GM21528 (cell line): ENCODE data around the gene FOXJ3.

Experiments used
- ATAC-seq: cut with Tn5 transposase; IDR thresholded peaks from one replicate; pipeline ENCODE4 v1.9.1; 2021; ENCODE audit warnings: mild to moderate bottlenecking, moderate library complexity; ENCODE audit not compliant: unreplicated experiment, low FRiP score

Gene FOXJ3

DNA sequence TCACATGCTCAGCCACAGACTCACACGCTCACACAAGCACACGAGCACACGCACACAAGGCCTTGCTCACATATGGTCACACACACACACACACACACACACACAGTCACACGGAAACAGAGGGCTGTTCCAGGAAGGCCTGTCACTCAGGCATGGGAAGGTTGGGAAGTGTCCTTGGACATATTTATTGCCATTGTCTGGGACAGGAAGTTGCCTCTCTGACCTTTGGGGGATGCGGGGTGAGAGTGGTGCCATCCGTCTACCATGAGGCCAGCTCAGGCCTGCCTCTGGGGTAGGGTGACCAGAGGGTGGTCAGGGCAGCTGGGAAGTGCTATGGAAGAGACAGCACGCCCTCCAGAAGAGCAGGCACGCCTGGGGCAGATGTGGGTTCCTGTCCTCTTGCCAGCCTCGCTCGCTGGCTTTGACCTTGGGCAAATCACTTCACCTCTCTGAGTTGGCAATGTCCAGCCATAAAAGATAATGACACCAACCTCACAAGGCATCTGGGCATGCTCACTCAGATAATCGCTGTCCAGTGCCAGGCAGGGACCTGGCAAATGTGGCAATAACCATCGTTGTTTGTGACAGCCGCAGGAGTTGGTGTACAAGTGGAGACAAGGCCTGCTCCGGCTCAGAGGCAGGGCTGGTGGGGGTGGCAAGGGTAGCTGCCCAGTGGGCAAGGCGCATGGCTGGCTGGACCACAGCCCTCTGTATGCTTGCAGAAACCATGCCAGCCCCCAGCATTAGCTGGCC is 162.5 kb downstream of the FOXJ3 start:
- ATAC-seq: no peak

DNA sequence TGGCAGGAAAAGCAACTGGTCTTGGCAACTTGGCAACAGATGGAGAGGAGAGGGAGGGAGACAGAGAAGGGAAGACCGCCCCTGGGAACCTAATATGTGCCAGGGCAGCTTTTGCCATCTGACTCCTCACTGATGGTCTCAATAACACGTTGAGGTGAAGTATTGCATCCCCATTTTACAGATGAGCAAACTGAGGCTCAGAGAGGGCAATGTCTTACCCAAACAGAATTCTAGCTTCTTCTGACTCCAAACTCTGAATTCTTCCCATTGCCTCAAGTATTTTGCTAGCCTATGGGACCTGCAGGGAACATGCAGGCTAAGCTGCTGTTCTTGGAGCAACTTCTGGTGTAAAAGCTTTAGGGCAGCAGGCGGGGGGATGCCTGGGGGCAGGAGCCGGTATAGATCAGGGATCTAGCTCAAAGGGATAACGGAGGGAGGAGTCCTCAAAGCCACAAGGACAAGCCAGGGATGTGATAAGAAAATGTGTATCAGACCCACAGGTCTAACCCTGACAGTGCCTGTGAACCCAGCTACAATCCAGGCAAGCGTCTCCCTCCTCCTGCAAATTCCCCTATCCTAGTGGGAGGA is 163.3 kb downstream of the FOXJ3 start:
- ATAC-seq: no peak

DNA sequence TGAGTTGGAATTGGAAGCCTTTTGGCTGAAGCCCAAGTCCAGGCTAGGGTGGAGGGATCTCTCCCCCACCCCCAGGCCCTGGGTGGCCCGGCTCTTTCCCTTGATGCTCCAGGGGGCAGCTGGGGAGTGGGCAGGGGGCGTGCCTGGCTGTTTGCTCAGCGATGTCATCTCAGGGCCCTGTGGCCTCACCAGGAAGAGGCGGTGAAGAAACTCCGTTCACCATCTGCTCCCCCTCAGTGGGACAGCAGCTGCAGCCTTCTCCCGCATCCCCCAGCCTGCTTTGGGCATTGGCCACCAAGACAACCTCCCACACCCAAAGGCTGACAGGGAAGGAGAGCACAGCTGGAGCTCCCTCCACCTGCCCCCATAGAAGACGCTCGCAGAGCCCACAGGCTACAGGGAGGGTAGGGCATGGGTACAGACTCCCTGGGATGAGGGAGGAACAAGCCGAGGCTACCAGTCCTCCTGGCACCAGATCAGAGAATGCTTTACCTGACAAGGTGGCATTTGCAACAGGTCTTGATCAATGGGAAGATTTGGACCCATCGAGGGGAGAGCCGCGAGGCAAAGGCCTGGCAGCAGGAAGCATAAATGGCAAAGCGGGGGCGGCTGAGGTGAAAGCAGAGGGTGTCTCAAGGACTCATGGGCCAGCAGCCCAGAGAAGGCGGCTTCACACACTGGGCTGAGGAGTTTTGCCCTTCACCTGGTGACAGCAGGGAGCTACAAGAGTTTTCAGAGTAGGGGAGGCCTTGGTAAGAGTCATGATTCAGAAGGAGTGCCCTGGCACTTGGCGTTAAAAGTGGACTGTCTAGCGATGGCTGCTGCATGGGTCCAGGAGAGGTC is 164.0 kb downstream of the FOXJ3 start:
- no peak for ATAC-seq

DNA sequence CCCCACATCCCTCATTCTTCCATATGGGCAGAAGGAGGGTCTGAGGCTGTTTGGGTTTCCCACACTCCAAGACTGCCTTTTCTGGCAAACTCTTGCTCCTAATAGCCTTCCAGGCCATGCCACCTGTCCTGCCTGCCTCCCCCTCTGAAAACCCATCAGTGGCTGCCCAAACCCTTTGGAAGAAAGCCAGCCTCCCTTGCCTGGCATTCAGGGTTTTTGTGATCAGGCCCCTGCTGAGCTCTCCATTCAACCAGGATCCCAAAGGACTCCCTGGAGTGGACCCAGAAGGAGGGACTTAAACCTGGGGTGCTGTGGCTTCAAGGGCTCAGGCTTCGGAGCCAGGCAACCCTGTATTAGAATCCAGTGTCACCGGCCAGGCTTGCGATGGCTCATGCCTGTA is 166.3 kb downstream of the FOXJ3 start:
- no peak for ATAC-seq

DNA sequence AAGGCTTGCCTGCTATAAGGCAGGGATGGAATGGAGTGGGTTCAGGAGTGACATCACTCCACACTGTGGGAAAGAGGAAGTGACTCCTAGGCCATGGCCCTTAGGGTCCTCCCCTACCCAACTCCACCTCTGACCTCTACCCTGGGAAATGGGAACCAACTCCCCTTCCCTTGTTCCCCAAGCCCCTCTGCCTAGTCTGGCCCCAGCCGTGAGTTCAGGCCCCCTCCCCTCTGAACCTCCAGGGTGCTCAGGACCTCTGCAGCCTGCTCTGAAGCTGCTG is 166.7 kb downstream of the FOXJ3 start:
- no peak for ATAC-seq

DNA sequence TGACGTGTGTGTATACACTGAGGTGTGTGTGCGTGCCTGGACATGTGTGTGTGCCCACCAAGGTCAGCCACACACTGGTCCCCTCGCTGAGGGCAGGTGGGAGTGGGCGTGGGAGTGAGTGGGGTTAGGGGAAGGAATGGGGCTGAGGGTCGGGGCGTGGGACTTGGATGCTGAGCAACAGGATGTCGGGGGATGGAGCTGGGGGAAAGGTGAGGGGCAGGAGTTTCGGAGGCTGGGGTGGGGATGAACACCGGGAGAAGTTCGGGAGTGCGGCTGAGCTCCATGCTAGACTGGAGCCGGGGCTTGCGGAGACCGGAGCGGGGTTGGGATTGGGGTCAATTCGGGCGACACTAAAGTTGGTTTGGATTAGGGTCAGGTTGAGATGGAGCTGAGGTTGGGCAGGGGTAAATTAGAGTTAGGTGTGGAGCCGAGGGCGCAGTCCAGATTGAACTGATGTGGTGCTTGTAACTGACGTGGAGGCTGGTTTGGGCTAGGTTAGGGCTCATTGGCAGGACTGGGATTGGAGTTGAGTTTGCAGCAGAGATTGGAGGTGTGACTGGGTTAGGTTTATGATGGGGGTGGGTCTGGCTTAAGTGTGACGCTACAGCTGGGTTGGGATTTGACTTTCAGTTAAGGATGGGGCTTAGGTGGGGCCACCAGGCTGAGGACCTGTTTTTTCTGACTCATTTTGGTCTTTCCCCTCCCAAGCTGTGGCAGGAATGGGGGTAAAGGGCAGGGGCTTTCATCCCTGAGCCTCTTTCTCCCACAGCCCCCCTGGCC is 167.2 kb downstream of the FOXJ3 start:
- no peak for ATAC-seq

DNA sequence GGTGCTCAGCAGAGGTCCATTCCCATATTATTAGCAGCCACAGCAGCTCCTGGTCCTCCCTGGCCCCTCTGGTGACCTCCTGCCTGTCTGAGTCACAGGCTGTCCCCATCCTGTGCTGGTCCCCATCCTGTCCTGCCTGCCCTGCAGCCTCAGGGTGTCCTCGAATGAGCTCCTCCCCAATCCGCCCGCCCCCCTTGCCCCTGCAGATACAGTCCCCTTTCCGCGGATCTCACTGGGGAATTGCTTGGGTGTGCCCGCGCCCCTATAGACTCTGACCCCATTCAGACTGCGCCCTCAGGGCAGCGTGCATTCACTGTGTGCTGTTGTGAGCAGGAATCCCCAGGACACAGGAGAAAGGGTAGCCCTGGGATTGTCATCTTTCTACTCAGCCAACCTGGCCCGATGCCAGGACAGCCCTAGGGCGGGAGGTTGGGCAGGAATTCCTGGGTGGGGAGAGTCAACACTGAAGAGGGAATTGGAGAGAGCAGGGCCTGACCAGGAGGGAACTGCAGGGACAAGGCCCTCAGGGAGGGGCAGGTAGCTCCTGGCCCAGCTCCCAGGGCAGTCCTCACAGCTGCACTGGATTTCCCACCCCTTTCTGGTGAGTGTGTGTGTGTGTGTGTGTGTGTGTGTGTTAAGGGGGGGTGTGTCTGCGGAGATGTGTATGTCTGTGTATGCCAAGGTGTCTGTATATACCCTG is 169.4 kb downstream of the FOXJ3 start:
- ATAC-seq: no peak

DNA sequence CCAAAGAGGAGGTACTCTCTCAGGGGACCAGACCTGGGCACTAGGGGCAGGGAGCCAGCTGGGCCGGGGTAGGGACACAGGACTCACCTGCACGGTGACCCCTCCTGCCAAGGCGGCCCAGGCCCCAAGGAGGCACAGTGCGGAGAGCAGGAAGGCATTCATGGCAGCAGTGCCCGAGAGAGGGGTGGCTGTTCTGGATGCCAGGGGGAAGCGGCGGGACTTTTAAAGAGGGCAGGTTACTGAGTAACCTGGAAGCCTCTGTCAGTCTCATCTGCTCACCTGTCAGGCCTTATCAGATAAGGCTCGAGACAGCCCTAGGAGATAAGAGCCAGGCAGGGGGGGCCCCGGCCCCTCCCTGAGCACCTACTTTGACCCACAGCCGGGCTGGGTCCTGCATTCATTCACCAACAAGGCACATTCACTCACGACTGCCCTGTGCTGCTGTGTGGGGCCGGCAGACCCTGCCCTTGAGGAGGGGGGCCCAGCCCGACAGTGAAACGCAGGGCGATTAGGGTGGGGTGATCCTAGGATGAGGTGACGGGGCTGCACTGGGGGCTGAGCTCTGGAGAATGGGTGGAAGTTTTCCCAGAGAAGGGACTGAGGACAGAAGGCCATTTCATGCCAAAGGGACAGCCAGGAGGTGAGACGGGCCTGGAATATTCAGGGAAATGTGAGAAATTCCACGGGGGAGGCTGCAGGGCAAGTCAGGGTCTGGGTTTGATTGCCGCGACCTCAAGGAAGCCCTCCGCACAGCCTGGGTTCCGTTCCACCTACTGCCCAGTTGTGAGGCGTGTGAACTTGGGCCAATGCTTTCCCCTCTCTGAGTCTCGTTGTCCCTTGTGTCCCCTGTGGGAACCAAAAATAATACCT is 170.2 kb downstream of the FOXJ3 start, which contains the start of gene GUCA2A:
Gene GUCA2A, minus strand, starts transcription at position 195 of the 870 bp plus-strand sequence. Its CDS starts 33 bp downstream, at position 162.
- no peak for ATAC-seq

DNA sequence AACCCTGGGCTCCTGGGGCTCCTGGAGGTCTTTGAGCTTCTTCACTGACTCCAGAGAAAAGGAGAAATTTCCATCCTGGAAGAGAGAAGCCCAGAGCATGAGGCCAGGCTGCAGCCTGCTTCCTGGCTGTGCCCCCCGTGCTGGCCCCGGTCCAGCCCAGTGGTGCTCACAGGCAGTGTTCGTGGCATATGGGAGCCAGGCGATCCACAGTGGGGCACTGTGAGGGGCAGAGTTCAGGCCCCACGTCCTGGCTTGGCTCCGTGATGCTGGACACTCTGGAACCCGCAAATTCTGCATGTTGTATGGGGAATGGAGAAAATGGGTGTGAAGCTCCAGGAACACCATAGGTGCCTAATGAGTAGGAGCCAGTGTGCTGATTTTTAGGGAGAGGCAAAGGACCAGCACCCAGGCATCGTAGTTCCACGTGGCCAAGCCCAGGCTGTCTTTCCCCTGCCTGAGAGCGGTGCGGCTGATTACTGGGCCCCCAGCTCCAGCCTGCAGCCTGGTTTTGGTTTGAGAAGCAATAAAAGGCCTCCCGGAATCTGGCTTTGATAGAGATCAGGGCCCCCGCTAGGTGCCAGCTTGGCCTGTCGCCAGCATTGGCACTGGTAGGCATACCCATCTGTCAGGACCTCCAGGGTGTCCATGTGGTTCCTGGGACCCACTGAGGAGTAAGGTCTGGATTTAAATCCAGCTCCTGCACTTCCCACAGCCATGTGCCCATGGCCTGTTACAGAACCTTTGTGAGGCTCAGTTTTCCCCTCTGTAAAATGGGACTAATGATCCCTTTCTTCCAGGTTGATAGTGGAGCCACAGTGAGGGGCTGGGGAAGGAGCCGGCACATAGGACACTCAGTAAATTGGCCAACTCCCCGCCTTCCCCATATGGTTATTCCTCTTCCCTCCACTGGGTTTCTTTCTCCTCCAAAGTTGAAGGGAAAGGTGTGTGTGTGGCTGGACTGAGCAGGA is 171.2 kb downstream of the FOXJ3 start:
- ATAC-seq: no peak

DNA sequence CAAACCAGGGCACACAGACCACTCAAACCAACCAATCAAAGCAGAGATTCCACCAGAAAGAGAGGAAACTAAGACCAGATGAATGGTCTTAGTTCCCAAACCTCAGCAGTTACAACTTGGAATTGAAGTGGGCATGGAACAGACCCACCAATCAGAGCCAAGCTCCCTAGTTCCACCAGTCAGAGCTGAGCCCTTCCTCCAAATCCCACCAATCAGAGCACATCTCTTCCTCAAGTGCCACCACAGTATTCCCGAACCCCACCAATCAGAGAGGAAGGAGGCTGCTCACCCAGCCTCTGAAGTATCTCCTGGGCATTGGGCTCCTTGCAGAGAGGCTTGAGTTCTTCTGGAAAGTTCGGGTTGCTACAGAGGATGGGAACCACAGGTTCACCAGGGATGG is 171.9 kb downstream of the FOXJ3 start:
- no peak for ATAC-seq

DNA sequence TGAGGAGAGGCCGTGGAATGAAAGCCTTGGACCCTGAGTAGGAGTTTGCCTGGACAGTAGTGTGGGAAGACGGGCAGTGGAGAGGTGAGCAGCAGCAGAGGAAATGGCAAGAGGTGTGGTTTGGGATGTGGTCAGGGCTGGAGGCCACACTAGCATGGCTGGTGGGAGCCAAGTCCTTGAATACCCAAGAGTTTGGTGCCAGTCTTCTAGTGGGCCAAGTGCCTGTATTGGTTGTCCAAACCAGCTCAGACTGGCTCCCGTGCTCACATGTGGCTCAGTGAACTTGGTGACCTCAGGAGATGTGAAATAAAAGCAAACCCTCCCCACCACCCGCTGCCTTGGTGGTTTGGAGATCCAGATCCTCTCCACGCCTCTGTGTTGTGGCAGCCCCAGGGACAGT is 172.9 kb downstream of the FOXJ3 start:
- ATAC-seq: no peak

DNA sequence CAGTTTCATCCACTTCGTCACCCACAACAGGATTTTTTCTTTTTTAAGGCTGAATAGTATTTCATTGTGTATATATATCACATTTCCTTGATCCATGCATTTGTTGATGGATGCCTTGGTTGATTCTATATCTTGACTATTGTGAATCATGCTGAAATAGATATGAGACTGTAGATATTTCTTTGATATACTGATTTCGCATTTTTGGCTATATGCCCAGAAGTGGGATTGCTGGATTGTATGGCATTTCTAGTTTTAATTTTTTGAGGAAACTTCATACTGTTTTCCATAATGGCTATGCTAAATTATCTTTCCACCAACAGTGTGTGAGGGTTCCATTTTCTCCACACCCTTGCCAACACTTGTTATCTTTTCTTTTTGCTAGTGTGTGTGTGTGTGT is 176.8 kb downstream of the FOXJ3 start:
- no peak for ATAC-seq

DNA sequence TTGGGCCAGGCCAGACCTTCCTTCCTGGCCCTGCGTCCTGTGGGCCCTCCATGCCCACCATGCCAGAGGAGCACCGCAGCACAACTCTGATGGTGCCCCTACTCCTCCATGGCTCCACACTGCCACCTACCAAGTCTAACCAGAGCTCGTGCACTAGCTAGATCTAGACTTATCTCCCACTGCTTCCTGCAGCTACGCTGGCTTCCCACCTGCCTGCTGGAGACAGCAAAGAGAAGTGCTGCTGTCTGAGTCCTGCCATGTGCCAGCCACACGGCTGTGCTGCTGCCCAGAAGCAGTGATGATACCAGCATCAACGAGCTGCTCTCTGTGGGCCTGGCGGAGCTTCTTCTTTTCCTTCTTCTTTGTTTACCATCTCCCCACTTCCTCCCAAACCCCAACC is 177.4 kb downstream of the FOXJ3 start:
- no peak for ATAC-seq

DNA sequence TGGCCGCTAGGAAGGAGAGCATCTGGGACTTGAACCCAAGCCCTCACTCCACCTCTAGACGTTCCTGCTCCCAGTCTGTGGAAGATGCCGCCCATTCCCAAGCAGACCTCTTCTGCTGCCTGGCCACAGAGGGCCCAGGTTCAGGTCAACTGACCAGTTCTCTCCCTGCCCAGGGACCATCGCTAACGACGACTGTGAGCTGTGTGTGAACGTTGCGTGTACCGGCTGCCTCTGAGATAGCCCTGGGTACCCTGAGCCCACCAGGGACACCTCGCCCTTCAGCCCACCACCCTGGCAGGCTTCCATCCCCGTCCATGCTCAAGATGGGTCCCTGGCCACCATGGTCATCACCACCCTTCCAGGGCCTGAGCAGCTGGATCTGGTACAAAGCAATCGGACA is 179.7 kb downstream of the FOXJ3 start:
- no peak for ATAC-seq

DNA sequence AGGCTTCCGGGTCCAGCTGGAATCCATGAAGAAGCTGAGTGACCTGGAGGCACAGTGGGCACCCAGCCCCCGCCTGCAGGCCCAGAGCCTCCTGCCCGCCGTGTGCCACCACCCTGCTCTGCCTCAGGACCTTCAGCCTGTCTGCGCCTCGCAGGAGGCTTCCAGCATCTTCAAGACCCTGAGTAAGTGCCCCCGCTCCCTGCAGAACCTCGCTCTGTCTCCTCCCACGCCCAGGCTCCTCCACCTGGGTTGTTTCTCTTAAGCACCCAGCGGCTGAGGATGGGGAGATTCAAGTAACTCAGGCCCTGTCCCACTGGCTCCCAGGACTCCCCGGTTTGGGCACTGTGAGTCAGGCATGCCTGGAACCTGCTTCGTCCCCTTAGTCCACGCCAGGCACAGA is 180.3 kb downstream of the FOXJ3 start:
- no peak for ATAC-seq

DNA sequence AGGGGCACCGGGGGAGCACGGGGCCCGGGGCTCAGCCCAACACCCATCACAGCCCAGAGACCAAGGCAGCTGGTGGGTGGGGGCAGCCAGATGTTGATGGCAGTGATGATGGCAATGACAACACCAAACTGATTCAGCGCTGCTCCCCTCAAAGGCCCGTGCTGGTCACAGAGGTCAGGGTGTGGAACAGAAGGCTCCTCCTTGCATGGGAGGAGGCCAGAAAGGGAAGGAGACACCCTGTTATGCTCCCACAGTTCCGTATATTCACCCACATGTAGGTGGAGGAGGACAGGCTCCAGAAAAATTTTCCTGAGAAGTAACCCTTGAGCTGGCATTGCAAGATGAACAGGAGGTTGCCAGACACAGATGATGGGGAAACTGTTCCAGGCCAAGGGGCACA is 181.4 kb downstream of the FOXJ3 start:
- no peak for ATAC-seq

DNA sequence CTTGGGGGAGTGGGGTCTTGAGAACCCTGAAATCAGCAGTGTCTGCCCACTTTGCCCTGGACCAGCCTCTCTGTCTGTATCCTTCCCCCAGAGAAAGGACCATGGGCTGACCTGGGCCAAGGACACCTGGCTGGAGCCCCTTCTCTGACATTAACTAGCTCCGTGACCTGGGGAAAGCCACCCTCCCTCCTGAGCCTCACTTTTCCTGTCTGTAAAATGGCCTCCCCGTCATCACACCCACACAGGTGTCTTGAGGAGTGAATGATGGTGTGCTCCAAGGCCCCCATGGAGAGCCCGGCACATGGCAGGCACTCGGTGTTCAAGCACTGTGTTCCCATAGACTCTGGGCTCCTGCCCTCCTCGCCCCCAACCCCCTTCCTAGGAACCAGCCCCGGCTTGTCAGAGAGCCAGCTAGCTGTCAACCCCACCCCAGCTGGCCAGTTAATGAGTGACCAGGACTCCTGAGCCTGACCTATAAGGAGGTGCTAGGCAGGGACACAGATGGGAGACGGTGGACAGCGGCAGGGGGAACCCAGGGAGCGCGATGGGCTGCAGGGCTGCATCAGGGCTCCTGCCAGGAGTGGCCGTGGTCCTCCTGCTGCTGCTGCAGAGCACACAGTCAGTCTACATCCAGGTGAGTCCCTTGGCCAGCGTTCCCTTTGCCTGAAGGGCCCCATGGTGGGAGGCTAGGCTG is 182.0 kb downstream of the FOXJ3 start, which contains the start of gene GUCA2B:
Gene GUCA2B, plus strand, starts transcription at position 504 of the 694 bp plus-strand sequence. Its CDS starts 41 bp downstream, at position 545.
- no peak for ATAC-seq

DNA sequence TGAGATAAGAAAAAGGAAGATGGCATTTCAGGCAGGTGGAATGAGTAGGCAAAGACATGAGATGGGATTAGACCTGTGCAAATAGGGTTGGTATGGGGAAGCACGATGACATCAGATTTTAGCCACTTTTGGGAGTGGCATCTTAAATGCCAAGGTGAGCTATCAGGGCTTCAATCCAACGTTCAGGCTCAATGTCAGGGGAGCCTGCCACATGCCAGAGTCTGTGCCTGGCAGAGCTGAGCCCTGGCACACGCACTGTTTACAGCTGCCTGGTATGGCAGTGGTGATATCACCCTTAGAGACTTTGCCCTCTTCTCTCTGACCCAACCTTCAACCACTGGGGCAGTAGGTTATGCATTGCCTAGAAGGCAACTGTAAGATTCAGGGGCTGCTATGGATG is 182.9 kb downstream of the FOXJ3 start:
- no peak for ATAC-seq
